Activated CD4-positive, CD25-positive, alpha-beta regulatory T cell treated with anti-CD3 and anti-CD28 coated beads, Interleukin-2, amount 50 U/mL, for 72 hours (primary cell): ENCODE results near the gene SH3YL1.
"Not testable (repeated sequence)": the region's sequence is repeated elsewhere in the genome, so short reads cannot be mapped to it uniquely, and the experiment has no call there.

Experiments used
- DNase-seq: peaks from one replicate; pipeline ENCODE4 v3.0.0; 2021

Gene SH3YL1

DNA sequence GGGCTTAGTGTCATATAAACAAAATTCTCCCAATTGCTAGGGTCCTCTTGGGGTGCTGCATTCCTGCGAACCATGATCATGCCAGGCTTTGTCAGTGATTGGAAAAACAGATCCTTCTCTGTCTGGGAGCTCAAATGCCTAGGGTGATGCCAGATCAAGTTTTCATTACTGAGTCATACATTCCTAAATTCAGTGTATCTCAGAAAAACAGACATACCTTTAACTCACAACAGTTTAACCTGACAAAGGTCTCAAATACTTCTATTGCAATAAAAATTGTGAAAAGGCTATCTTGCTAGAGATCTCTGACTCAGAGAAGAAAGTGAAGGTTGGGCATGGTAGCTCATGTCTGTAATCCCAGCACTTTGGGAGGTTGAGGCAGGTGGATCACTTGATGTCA lies 86.9 kb downstream of the SH3YL1 start:
- DNase-seq: no peak

DNA sequence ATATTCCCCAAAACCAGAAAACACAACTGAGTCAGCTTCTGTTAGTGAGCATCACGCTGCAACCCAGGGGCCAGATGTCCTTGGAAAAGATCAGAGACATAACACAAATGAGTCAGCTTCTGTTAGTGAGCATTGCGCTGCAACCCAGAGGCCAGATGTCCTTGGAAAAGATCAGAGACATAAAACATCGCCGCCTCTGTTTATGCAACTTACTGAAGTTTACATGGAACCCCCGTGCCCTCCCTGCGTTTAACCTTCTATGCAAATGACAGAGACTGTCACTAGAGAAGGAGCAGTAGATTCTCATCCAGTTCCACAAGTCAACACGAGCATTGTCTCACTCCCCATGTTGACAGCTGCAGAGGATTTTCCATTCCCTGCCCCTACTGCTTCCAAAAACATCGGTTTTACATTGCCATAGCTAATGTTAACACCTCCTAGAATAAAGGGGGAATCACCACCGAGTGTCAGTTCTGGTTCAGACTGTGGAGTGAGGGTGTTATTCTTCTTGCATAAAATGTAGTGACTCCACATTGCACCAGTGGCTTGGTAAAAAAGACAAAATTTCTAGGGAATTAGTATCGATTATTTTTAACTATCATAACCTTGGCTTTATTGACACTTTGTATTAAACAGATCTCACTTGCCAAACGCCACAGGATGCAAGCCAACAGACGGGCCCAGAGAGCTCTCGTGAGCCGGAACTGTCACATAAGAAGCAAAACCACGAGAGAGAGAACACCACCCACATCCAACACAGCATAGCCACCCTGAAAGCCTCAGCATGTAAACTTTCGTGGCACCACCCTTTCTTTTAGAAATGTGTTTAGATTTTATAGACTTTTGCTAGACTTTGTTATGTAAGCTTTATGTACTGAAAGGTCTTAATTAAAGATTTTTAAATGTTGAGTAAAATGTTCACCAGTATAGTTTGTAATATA lies 87.7 kb downstream of the SH3YL1 start:
- DNase-seq: peak; percentile 35

DNA sequence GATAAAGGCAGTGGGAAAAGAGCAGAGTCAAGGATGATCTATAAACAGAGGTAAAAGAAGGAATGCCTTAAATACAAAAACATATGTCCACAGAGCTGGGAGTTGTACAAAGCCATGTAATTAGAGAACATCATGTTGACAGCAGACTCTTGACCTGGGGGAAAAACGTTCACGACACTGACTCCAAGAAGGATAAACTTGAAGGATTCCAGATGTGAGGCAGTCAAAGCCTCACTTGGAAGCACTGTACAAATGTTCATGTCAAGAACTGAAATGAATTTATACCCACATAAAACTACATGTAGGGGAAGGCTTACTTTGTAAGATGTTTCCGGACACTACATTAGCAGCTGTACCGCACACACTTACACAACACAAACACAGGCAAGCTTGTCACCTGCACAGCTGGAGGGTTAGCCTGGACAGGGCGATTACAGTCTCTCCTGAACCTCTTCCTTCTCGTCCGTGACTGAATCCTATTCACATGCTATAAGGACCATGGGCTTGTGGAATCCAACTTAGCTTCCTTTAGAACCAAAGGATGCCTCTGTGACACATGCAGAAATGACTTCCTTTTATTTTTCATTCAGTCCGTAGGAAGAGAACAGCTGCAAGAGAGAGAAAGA lies 88.6 kb downstream of the SH3YL1 start:
- no peak for DNase-seq

DNA sequence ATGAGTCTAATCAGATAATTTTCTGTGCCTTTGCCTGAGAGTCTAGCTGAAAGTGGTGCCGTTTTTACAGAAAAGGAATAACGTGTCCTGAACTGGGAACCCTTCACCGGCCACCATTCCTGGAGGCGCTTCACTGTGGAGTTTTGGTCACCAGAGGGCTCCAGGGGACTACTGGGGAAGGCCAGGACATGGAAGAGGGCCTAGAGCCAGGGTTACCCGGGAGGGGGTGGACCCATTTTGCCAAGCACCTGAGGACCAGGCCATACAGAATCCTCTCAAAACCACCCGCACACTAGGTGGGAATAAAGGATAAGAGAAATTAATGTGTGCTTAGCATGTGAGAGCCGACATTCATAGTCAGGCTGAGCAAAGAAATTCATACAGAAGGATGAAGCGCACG lies 91.7 kb downstream of the SH3YL1 start:
- DNase-seq: not testable (repeated sequence)

DNA sequence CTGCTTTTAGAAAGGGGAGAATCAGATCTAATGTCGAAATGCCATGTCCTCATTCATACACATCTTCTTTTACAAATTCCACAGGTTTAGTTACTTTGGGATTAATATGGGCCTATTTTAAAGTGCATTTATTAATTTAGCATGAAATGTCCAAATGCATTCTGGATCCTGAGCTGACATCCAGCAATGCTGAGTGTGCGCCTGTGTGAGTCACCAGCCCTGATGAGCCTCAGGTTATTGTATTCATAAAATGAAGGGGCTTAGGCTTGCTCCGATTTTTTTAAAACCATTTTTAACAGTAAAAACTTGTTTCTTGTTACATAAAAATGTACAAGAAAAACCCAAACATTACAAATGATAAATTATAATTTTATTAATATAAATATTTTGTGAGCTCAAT lies 94.1 kb downstream of the SH3YL1 start:
- no peak for DNase-seq
